Pancreas (tissue), 10 donors: ENCODE measurements around the gene BMPR2. TPM values are rescaled to one million over a fixed set of nuclear protein-coding genes. Genes with fewer than 3 reads are reported as not detected.
"Not testable (repeated sequence)": the region's sequence is repeated elsewhere in the genome, so short reads cannot be mapped to it uniquely, and the experiment has no call there.

Source experiments
- ATAC-seq, 4 donors: fragments of 200-7000 bp; cut with Tn5 transposase; one replicate each; pipeline versions ENCODE4 v1.8.0 to v1.9.1; 2020; ENCODE audit warnings: mild to moderate bottlenecking in 4 of 4, moderate library complexity in 4 of 4
- DNase-seq, 6 donors: peaks; one replicate each; pipeline ENCODE4 v3.0.0-alpha.2; 2020
- FAIRE-seq: peaks from 2 replicates; lab custom pipeline; 2012; peaks lifted over from hg19 to GRCh38; lab: Jason Lieb, UNC
- H3K27ac ChIP-seq, 4 donors: fragments of 200-600 bp; sonication (generic); 1 replicate in 3 of 4; 2 replicates in 1 of 4; pipeline versions ENCODE4 v1.5.0 to v1.8.0; 2020
- H3K27me3 ChIP-seq, 4 donors: fragments of 200-600 bp; one replicate each; pipeline ENCODE4 v1.8.0; 2021
- H3K36me3 ChIP-seq, 3 donors: fragments of 200-600 bp; sonication (generic) in 1 of 3; one replicate each; pipeline versions ENCODE4 v1.5.0 to v1.8.0; 2020 to 2021
- H3K4me1 ChIP-seq, 3 donors: fragments of 200-600 bp; one replicate each; pipeline ENCODE4 v1.8.0; 2021
- H3K4me3 ChIP-seq, 4 donors: fragments of 200-600 bp; sonication (generic) in 2 of 4; one replicate each; pipeline versions ENCODE4 v1.5.0 to v1.8.0; 2020 to 2021
- H3K9me3 ChIP-seq, 4 donors: fragments of 200-600 bp; one replicate each; pipeline ENCODE4 v1.8.0; 2021
- CTCF ChIP-seq, 4 donors: fragments of 200-600 bp; sonication (generic) in 3 of 4; IDR thresholded peaks; one replicate each; pipeline versions ENCODE4 v1.5.0 to v1.8.0; 2021; ENCODE audit warnings: antibody characterized with exemption in 4 of 4
- WGBS, 2 donors: extraction: QIAGEN DNeasy Blood & Tissue Kit; methylation state at CpG; one replicate each; pipeline ENCODE4 v1.1.7; 2013; 5-methylcytosine and 5-hydroxymethylcytosine counted together
- intact Hi-C, 3 donors: fragments of 100-400 bp; cut with DNase I; formaldehyde crosslinking; loops; one replicate each; pipeline versions ENCODE4 v1.11.1 to v1.14.2; 2022
- polyA plus RNA-seq, 2 donors: library from polyadenylated mRNA; stranded (reverse); fragments of 200-250 nt; gene quantifications; one replicate each; pipeline ENCODE4 v1.2.3, GENCODE V29; 2013
- total RNA-seq, 6 donors: library from RNA; stranded (reverse); fragmentation: NEBNext Ultra II Directional in 4 of 6; extraction: Animal tissue kit (Norgen Biotek cat#: 25700) in 4 of 6; gene quantifications; one replicate each; pipeline versions ENCODE4 v1.2.1 to v1.2.4, GENCODE V29; 2021 to 2023
- donor health status: healthy with polysubstance abuse.
- donor health status: DM: no; HTN: no; CAD: no; lungs with moderate emphysema.
- donor health status: DM: no; HTN: no; CAD: no.
- donor health status: control.
- donor health status: control.
- donor health status: Bipolar disorder and iron deficiency.
- donor health status: DM: yes; HTN: yes; CAD: no.
- donor health status: DM: no; HTN: no; CAD: no.
- donor health status: DM: no; HTN: no; CAD: no.
- donor health status: DM: yes; HTN: yes; CAD: no.

BMPR2 gene
- total and polyA plus RNA-seq, 8 donors = 2.5 to 30.8 (median 11.4) TPM

GRCh38 chr2:202577250-202578183 lies 201.4 kb downstream of the BMPR2 start:
- H3K36me3 ChIP-seq = no peaks in the 10 kb centered on the region
- H3K27ac ChIP-seq = no peak overlapping the region
- no peak for DNase-seq
- H3K27me3 ChIP-seq = no peaks in the 10 kb centered on the region
- no peak for ATAC-seq
- intact Hi-C loops = no loop called here
- H3K9me3 ChIP-seq = no peaks in the 10 kb centered on the region
- 67 to 68% methylated on average over 9 of the region's 10 CpGs for WGBS, 2 donors
- no peaks in the 10 kb centered on the region for H3K4me1 ChIP-seq
- H3K4me3 ChIP-seq = no peak overlapping the region
- FAIRE-seq = no peak
- TF ChIP-seq CTCF (IDR thresholded peaks at IDR 0.05) = no peak

GRCh38 chr2:202582846-202583245 lies 206.7 kb downstream of the BMPR2 start:
- H3K4me3 ChIP-seq, DNase-seq, intact Hi-C loops, H3K9me3 ChIP-seq, H3K27ac ChIP-seq, FAIRE-seq, ATAC-seq, H3K4me1 ChIP-seq, H3K27me3 ChIP-seq, H3K36me3 ChIP-seq: not testable (repeated sequence)
- WGBS, 2 donors = 86 to 89% methylated on average over 7 of the region's 7 CpGs

- FAIRE-seq (no peak), DNase-seq (no peak), ATAC-seq (no peak)
- H3K4me3 ChIP-seq = no peak overlapping the region
- no peak overlapping the region for H3K27ac ChIP-seq
- H3K9me3 ChIP-seq = no peaks in the 10 kb centered on the region
- no peaks in the 10 kb centered on the region for H3K27me3 ChIP-seq
- WGBS, 2 donors = 76 to 88% methylated on average over 2 of the region's 2 CpGs
- intact Hi-C loops = no loop called here
- H3K4me1 ChIP-seq = peaks cover 0 to 5% (median 4%) of the 10 kb centered on the region in 3 donors
- no peak for TF ChIP-seq CTCF (IDR thresholded peaks at IDR 0.05)
- H3K36me3 ChIP-seq = no peaks in the 10 kb centered on the region
Observed at GRCh38 chr2:202583709-202584219, 207.6 kb downstream of the BMPR2 start.

GRCh38 chr2:202588647-202589581 lies 212.8 kb downstream of the BMPR2 start:
- peak; percentile 81 to 91 (median 88) for TF ChIP-seq CTCF (IDR thresholded peaks at IDR 0.05)
- DNase-seq (peak; percentile 39 to 72 (median 64)), ATAC-seq (peak; percentile 87 to 99 (median 99)), FAIRE-seq (no peak)
- Histone ChIP-seq H3K27me3 (no peaks in the 10 kb centered on the region), H3K4me3 (no peak overlapping the region), H3K4me1 (peaks cover 0 to 6% (median 5%) of the 10 kb centered on the region in 3 donors), H3K27ac (no peak overlapping the region), H3K36me3 (no peaks in the 10 kb centered on the region), H3K9me3 (no peaks in the 10 kb centered on the region)
- intact Hi-C loops = no loop called here
- 24 to 27% methylated on average over 17 of the region's 17 CpGs for WGBS, 2 donors

GRCh38 chr2:202589582-202589949 lies 213.4 kb downstream of the BMPR2 start:
- ATAC-seq = peak in 2 of 4 donors; percentile 17 to 22

More at GRCh38 chr2:202589582-202589949, 213.4 kb downstream of the BMPR2 start:
- TF ChIP-seq CTCF (IDR thresholded peaks at IDR 0.05) = no peak
- FAIRE-seq (no peak), DNase-seq (no peak)
- Histone ChIP-seq H3K4me3 (no peak overlapping the region), H3K9me3 (no peaks in the 10 kb centered on the region), H3K4me1 (peaks cover 0 to 6% (median 5%) of the 10 kb centered on the region in 3 donors), H3K36me3 (no peaks in the 10 kb centered on the region), H3K27me3 (no peaks in the 10 kb centered on the region), H3K27ac (no peak overlapping the region)
- 87 to 94% methylated on average over 4 of the region's 4 CpGs for WGBS, 2 donors
- intact Hi-C loops = no loop called here
